ENCODE data around the gene DSPP.

DNA sequence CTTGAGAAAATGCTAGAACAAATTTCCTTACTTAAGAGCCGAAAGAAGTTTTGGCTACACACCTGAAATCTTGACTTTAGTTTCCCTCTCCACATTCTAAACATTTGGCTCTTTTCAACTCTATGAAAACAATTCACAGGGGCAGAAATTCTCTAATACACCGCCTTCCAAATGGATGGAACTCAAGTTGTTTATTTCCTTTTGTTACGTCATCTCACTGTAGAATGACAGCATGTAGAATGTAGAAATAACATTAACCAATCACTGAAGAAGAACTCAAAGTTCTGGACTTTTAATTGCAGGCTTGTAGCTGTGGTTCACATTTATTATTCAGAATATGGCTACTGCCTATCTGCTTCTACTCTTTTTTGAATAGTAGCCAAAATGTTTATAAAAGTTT lies 43.6 kb downstream of the DSPP start:
- TF ChIP-seq, protein P1, sequence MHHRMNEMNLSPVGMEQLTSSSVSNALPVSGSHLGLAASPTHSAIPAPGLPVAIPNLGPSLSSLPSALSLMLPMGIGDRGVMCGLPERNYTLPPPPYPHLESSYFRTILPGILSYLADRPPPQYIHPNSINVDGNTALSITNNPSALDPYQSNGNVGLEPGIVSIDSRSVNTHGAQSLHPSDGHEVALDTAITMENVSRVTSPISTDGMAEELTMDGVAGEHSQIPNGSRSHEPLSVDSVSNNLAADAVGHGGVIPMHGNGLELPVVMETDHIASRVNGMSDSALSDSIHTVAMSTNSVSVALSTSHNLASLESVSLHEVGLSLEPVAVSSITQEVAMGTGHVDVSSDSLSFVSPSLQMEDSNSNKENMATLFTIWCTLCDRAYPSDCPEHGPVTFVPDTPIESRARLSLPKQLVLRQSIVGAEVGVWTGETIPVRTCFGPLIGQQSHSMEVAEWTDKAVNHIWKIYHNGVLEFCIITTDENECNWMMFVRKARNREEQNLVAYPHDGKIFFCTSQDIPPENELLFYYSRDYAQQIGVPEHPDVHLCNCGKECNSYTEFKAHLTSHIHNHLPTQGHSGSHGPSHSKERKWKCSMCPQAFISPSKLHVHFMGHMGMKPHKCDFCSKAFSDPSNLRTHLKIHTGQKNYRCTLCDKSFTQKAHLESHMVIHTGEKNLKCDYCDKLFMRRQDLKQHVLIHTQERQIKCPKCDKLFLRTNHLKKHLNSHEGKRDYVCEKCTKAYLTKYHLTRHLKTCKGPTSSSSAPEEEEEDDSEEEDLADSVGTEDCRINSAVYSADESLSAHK (tag by site-specific recombination; IDR thresholded peaks at IDR 0.05), result no peak
- TF ChIP-seq, protein P2, sequence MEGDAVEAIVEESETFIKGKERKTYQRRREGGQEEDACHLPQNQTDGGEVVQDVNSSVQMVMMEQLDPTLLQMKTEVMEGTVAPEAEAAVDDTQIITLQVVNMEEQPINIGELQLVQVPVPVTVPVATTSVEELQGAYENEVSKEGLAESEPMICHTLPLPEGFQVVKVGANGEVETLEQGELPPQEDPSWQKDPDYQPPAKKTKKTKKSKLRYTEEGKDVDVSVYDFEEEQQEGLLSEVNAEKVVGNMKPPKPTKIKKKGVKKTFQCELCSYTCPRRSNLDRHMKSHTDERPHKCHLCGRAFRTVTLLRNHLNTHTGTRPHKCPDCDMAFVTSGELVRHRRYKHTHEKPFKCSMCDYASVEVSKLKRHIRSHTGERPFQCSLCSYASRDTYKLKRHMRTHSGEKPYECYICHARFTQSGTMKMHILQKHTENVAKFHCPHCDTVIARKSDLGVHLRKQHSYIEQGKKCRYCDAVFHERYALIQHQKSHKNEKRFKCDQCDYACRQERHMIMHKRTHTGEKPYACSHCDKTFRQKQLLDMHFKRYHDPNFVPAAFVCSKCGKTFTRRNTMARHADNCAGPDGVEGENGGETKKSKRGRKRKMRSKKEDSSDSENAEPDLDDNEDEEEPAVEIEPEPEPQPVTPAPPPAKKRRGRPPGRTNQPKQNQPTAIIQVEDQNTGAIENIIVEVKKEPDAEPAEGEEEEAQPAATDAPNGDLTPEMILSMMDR (tag by site-specific recombination; IDR thresholded peaks at IDR 0.05), result no peak
- TF ChIP-seq ZBTB8A (tag by site-specific recombination; IDR thresholded peaks at IDR 0.05), result no peak
- no peak for TF ChIP-seq ZNF660 (tag by site-specific recombination; IDR thresholded peaks at IDR 0.05)
- TF ChIP-seq ZNF768 (tag by site-specific recombination; IDR thresholded peaks at IDR 0.05), result no peak
- TF ChIP-seq ZNF132 (tag by site-specific recombination; IDR thresholded peaks at IDR 0.05; ENCODE audit: borderline replicate concordance), result no peak
- TF ChIP-seq ZNF510 (tag by site-specific recombination; IDR thresholded peaks at IDR 0.05; ENCODE audit: insufficient replicate concordance), result no peak
- no peak for TF ChIP-seq ZNF426 (tag by site-specific recombination; IDR thresholded peaks at IDR 0.05)
- TF ChIP-seq ZNF76 (tag by site-specific recombination; IDR thresholded peaks at IDR 0.05; ENCODE audit: borderline replicate concordance, low read depth), result no peak
- no peak for TF ChIP-seq ZNF274 (IDR thresholded peaks at IDR 0.05; ENCODE audit: low read length)
- no peak for TF ChIP-seq ZNF274 (tag by site-specific recombination; IDR thresholded peaks at IDR 0.05; ENCODE audit: borderline replicate concordance)
- no peak for TF ChIP-seq ZNF175 (tag by site-specific recombination; IDR thresholded peaks at IDR 0.05)
- TF ChIP-seq, protein P3, sequence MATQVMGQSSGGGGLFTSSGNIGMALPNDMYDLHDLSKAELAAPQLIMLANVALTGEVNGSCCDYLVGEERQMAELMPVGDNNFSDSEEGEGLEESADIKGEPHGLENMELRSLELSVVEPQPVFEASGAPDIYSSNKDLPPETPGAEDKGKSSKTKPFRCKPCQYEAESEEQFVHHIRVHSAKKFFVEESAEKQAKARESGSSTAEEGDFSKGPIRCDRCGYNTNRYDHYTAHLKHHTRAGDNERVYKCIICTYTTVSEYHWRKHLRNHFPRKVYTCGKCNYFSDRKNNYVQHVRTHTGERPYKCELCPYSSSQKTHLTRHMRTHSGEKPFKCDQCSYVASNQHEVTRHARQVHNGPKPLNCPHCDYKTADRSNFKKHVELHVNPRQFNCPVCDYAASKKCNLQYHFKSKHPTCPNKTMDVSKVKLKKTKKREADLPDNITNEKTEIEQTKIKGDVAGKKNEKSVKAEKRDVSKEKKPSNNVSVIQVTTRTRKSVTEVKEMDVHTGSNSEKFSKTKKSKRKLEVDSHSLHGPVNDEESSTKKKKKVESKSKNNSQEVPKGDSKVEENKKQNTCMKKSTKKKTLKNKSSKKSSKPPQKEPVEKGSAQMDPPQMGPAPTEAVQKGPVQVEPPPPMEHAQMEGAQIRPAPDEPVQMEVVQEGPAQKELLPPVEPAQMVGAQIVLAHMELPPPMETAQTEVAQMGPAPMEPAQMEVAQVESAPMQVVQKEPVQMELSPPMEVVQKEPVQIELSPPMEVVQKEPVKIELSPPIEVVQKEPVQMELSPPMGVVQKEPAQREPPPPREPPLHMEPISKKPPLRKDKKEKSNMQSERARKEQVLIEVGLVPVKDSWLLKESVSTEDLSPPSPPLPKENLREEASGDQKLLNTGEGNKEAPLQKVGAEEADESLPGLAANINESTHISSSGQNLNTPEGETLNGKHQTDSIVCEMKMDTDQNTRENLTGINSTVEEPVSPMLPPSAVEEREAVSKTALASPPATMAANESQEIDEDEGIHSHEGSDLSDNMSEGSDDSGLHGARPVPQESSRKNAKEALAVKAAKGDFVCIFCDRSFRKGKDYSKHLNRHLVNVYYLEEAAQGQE (tag by site-specific recombination; IDR thresholded peaks at IDR 0.05), result no peak
